Brain microvascular endothelial cell (primary cell): ENCODE measurements around the gene TIPRL.

Experiments used
- DNase-seq: peaks from one replicate; pipeline ENCODE4 v3.0.0-alpha.2; 2020
- H3K27ac ChIP-seq: fragments of 250-450 bp; sonication (Bioruptor Pico); 2 replicates; pipeline ENCODE4 v1.5.1; 2020; ENCODE audit warnings: mild to moderate bottlenecking, moderate library complexity
- H3K27me3 ChIP-seq: fragments of 250-450 bp; sonication (Bioruptor Pico); replicated peaks from 2 replicates; pipeline ENCODE4 v1.5.1; 2020; ENCODE audit warnings: mild to moderate bottlenecking
- H3K36me3 ChIP-seq: fragments of 250-450 bp; sonication (Bioruptor Pico); replicated peaks from 2 replicates; pipeline ENCODE4 v1.5.1; 2020; ENCODE audit warnings: mild to moderate bottlenecking
- H3K4me3 ChIP-seq: 2 replicates; pipeline ENCODE4 v1.5.1; 2011; ENCODE audit warnings: low read depth, mild to moderate bottlenecking, control low read depth, low read length, moderate library complexity
- in situ Hi-C: cut with HindIII; loops from 2 replicates; pipeline ENCODE4 v1.10.0; 2017; ENCODE audit warnings: low sequenced_read_pairs, low pct_ligation_motif_present
- TF ChIP-seq, protein P1 (sequence below): IDR thresholded peaks from 2 replicates; pipeline ENCODE4 v1.5.1; 2011; ENCODE audit warnings: low read depth, mild to moderate bottlenecking, moderate library complexity, low read length, control low read depth, inconsistent platforms; ENCODE audit errors: missing control alignments

Gene TIPRL

DNA sequence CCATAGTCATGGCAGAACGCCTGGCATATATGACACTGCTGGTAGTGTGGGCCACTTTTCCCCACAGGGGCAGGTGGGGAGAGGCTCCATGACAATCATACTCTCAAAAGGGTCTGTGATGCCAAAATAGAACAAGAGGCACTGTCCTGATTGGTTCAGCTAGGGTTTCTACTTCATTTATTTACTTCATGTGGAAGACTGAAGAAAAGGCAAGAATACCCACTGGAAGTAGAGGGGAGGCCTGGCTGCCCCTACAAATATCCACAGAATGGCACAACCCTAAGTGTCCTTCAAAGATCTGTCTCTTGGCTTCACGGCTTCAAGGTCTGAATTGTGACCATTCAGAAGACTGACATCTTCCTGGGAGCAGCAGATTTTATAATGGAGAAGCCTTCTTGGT lies 42.5 kb downstream of the TIPRL start:
- in situ Hi-C loops = no loop called here
- H3K27me3 ChIP-seq = no peaks in the 10 kb centered on the region
- DNase-seq = no peak
- H3K4me3 ChIP-seq = no peak overlapping the region
- H3K36me3 ChIP-seq = no peaks in the 10 kb centered on the region
- no peak overlapping the region for H3K27ac ChIP-seq
- TF ChIP-seq, protein P1, sequence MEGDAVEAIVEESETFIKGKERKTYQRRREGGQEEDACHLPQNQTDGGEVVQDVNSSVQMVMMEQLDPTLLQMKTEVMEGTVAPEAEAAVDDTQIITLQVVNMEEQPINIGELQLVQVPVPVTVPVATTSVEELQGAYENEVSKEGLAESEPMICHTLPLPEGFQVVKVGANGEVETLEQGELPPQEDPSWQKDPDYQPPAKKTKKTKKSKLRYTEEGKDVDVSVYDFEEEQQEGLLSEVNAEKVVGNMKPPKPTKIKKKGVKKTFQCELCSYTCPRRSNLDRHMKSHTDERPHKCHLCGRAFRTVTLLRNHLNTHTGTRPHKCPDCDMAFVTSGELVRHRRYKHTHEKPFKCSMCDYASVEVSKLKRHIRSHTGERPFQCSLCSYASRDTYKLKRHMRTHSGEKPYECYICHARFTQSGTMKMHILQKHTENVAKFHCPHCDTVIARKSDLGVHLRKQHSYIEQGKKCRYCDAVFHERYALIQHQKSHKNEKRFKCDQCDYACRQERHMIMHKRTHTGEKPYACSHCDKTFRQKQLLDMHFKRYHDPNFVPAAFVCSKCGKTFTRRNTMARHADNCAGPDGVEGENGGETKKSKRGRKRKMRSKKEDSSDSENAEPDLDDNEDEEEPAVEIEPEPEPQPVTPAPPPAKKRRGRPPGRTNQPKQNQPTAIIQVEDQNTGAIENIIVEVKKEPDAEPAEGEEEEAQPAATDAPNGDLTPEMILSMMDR = no peak

DNA sequence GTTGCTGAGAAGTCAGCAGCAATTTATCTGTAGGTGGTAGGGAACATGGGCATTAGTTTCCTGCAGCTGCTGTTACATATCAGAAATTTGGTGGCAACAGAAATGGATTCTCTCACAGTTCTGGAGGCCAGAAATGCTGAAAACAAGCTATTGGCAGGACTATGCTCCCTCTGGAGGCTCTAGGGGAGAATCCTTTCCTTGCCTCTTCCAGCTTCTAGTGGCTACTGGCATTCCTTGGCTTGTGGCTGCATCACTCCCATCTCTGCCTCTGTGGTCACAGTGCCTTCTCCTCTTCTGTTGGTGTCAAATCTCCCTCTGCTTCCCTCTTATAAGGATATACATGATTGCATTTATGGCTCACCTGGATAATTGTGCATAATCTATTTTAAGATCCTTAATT lies 44.5 kb downstream of the TIPRL start:
- in situ Hi-C loops = no loop called here
- TF ChIP-seq, protein P1 = no peak
- H3K27ac ChIP-seq = no peak overlapping the region
- H3K27me3 ChIP-seq = no peaks in the 10 kb centered on the region
- H3K36me3 ChIP-seq = no peaks in the 10 kb centered on the region
- H3K4me3 ChIP-seq = no peak overlapping the region
- no peak for DNase-seq

DNA sequence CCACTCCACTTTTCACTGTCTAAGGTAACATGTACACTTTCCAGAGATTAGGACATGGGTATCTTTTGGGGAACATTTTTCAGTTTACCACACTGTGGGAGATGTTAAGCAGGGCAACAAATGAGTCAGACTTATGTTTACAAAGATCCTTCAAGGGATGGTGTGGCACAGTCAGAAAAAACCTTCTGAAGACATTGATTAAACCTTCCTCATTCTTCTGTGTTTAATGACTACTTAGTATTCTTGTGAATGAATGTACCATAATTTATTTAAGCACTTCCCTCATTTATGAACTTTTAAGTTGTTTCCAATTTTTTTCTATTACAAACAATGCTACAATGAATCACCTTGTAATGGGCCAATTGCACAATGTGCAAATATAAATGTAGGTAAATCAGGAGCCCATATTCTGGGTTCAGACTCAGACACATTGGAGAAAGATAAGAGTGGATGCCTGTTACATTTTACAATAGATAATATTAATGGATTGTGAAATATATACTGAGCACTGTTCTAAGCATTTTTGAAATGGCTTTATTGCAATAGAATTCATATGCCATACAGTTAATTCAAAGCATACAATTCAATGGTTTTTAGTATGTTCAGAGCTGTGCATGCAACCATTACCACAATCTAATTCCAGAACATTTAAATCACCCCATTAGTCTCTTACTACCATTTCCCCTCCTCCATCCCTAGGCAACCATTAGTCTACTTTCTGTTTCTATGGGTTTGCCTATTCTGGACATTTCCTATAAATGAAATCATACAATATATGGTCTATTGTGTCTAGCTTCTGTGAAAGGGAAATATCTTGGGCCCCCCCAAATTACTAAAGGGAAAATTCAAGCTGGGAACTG lies 45.1 kb downstream of the TIPRL start:
- Histone ChIP-seq H3K36me3 (no peaks in the 10 kb centered on the region), H3K27ac (no peak overlapping the region), H3K27me3 (no peaks in the 10 kb centered on the region), H3K4me3 (no peak overlapping the region)
- no peak for DNase-seq
- TF ChIP-seq, protein P1 = no peak
- in situ Hi-C loops = no loop called here

DNA sequence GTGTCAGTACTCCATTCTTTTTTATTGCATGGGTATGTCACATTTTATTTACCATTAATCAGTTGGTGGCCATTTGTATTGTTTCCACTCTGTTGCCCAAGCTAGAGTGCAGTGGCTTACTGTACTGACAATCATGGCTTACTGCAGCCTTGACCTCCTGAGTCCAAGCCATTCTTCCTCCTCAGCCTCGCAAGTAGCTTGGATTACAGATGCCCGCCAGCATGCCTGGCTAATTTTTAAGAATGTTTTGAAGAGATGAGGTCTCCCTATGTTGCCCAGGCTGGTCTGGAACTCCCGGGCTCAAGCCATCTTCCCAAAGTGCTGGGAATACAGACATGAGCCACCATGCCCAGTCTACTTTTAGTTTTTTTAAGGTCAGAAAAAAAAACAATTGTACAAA lies 46.2 kb downstream of the TIPRL start:
- no peak for DNase-seq
- TF ChIP-seq, protein P1 = no peak
- in situ Hi-C loops = no loop called here
- H3K36me3 ChIP-seq = no peaks in the 10 kb centered on the region
- no peaks in the 10 kb centered on the region for H3K27me3 ChIP-seq
- H3K27ac ChIP-seq = no peak overlapping the region
- no peak overlapping the region for H3K4me3 ChIP-seq

DNA sequence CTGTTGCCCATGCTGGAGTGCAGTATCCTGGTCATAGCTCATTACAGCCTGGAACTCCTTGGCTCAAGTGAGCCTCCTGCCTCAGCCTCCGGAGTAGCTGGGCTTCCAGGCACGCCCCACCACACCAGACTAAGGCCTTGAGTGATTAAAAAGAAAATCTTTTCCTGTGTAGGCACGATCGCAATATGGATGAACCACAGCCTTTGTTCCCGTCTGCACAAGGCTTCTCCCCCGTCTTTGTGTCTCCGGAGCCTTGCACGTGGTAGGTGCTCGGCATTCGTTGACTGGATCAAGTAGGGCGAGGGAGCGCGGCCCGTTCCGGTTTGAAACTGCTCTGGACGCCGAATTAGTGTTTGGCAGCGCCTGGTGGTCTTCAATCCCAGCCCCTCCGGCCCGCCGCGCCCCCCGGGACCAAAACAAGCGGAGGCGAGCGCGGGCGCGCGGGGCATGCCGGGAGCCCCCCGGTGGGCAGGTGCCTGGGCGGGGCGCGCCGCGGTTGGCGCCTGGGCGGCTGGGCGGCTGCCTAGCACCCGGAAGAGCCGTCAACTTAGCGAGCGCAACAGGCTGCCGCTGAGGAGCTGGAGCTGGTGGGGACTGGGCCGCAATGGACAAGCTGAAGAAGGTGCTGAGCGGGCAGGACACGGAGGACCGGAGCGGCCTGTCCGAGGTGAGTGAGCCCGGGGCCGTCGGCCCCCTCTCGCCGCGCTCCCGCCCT lies 46.9 kb downstream of the TIPRL start, which contains the start of gene SFT2D2:
Gene SFT2D2 (plus strand): TSS at position 529 of the 715 bp plus-strand sequence. CDS start 76 bp downstream, at position 605.
- H3K27me3 ChIP-seq = no peaks in the 10 kb centered on the region
- H3K4me3 ChIP-seq = peak within 1 kb of the TSS; percentile 87
- H3K27ac ChIP-seq = peak within 1 kb of the TSS; percentile 74
- in situ Hi-C loops = no loop called here
- peak; percentile 41 for DNase-seq
- no peaks in the 10 kb centered on the region for H3K36me3 ChIP-seq
- TF ChIP-seq, protein P1 = no peak
